IgD-negative memory B cell (primary cell): ENCODE data around the gene ANKRD13C. TPM values are rescaled to one million over a fixed set of nuclear protein-coding genes. Genes with fewer than 3 reads are reported as not detected.

ENCODE experiments used
- H3K27ac Mint-ChIP-seq, 3 donors: one replicate each; pipeline ENCODE4 v1.8.0; 2020 to 2022; ENCODE audit warnings: mild to moderate bottlenecking in 3 of 3, mixed read lengths in 3 of 3, moderate library complexity in 1 of 3
- H3K27me3 Mint-ChIP-seq: one replicate; pipeline ENCODE4 v1.8.0; 2021; ENCODE audit warnings: mixed read lengths
- H3K36me3 Mint-ChIP-seq: one replicate; pipeline ENCODE4 v1.8.0; 2020; ENCODE audit warnings: mild to moderate bottlenecking, mixed read lengths
- H3K4me1 Mint-ChIP-seq, 3 donors: one replicate each; pipeline ENCODE4 v1.8.0; 2020 to 2022; ENCODE audit warnings: mixed read lengths in 3 of 3, mild to moderate bottlenecking in 1 of 3
- H3K4me3 Mint-ChIP-seq, 4 donors: one replicate each; pipeline ENCODE4 v1.8.0; 2020 to 2022; ENCODE audit warnings: mild to moderate bottlenecking in 4 of 4, mixed read lengths in 4 of 4, moderate library complexity in 3 of 4
- H3K9me3 Mint-ChIP-seq, 3 donors: one replicate each; pipeline ENCODE4 v1.8.0; 2020 to 2021; ENCODE audit warnings: mixed read lengths in 3 of 3, mild to moderate bottlenecking in 1 of 3
- polyA plus RNA-seq: library from polyadenylated mRNA; unstranded; fragments of 300-500 nt; fragmentation: Illumina TruSeq; gene quantifications from one replicate; pipeline ENCODE4 v1.2.3, GENCODE V29; 2021

The ANKRD13C gene
- polyA plus RNA-seq, 1 donor from 2014 or later: 19.7 TPM

DNA sequence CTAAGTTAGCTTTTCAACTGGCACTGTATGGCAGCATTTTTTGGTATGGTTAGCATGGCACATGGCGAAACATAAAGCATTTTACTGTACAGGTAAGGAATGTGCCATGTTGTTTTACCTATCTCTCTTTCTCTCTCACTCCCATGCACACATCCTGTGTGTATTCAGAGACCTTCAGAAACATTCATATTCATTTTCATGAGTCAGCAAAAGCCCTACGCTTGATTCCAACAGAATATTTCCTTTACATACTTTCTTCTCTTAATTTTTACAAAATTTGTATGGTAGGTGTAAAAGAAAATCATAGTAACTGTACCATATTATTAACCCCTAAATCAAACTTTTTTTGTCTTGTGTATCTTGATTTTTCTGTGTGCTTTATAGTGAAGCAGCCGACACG is 123.0 kb downstream of the ANKRD13C start:
- Mint-ChIP-seq H3K27me3 (no peaks in the 10 kb centered on the region), H3K36me3 (peaks cover 4% of the 10 kb centered on the region), H3K9me3 (no peaks in the 10 kb centered on the region), H3K27ac (no peak overlapping the region), H3K4me1 (peaks cover 5 to 14% (median 9%) of the 10 kb centered on the region in 3 donors), H3K4me3 (no peak overlapping the region)

DNA sequence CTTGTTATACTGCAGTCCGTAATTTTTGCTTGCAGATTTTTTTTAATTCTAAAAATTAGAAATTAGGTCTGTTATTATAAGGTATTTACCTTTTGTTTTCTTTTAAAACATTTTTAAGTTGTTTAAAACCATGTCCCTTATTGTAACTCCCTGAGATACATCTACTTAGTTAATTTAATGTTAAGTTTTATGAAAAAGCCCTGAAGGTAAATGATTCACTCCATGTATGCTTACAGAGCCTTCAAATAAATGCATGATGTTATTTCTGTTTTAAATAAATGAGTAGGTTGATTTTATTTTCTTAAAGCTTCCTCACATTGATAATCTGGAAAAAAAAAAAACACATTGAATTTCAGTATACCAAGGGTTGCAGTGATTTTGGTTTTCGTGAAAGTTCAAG is 125.9 kb downstream of the ANKRD13C start:
- Mint-ChIP-seq H3K27me3 (no peaks in the 10 kb centered on the region), H3K36me3 (peaks cover 4% of the 10 kb centered on the region), H3K9me3 (no peaks in the 10 kb centered on the region), H3K4me3 (no peak overlapping the region), H3K27ac (peak overlapping the region in 1 of 3 donors; percentile 41), H3K4me1 (peaks cover 15 to 26% (median 20%) of the 10 kb centered on the region in 3 donors)

DNA sequence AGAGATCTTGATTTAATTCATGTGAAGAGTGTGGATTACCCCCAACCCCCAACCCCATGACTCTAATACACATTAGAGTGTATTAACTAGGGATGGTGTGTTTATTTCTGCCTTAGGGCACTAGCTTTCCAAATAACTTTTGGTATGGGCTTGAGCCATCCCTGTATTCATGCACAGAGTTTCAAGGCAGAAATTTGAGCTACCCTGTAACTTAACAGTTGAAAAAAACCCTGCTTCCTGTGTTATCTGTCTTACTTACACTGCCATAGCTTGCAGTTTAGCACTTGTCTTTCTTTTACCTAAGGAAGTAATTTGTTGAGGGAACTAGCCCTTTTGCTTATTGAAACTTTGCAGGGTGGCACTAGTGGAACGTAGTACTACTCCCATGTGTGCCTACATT is 127.1 kb downstream of the ANKRD13C start:
- Mint-ChIP-seq H3K4me3 (no peak overlapping the region), H3K4me1 (peaks cover 25 to 35% (median 32%) of the 10 kb centered on the region in 3 donors), H3K9me3 (no peaks in the 10 kb centered on the region), H3K27ac (peak overlapping the region in 1 of 3 donors; percentile 2), H3K36me3 (peaks cover 2% of the 10 kb centered on the region), H3K27me3 (no peaks in the 10 kb centered on the region)

DNA sequence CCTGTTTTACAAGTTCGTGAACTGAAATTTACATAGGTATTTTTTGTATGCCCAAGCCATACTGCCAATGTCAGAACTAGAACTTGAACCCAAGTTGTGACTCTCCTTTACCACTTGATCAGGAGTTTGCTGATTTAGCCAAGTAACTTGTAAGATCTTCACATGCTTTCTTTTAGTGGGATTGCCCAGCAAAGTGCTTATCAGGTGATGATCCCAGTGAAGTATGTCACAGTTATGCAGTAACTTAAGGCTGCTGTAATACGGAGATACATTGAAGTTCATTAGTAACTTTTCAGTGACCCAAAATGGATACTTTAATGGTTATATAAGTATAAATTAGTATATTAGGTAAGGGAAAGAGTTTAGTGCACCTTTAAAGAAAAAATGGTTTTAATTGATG is 129.6 kb downstream of the ANKRD13C start:
- peak overlapping the region in 1 of 3 donors; percentile 98 for H3K27ac Mint-ChIP-seq
- H3K4me1 Mint-ChIP-seq: peaks cover 30 to 50% (median 44%) of the 10 kb centered on the region in 3 donors
- H3K36me3 Mint-ChIP-seq: peaks cover 2% of the 10 kb centered on the region
- no peaks in the 10 kb centered on the region for H3K9me3 Mint-ChIP-seq
- H3K27me3 Mint-ChIP-seq: no peaks in the 10 kb centered on the region
- no peak overlapping the region for H3K4me3 Mint-ChIP-seq

DNA sequence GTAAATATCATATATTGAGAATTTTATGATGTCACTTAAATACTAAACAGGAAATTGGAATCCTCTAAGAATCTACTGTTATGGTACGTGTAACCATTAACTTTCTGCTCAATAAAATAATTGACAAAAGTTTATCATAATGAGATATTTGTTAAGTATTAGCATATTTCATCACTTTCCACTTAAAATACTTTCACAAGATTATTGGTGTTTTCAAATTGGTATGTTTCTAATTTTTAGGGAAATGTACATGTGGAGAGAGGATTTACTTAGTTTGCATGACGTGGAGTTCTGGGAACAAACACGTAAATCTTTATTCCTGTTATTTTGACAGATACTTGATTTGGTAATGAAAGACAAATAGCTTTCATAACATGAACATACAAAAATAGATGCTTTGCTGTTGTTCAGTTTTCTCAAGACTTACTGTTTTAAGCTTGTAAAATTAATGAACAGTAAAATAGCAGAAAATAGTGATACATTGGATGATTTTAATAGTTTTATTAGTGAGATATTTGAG is 131.7 kb downstream of the ANKRD13C start:
- no peaks in the 10 kb centered on the region for H3K9me3 Mint-ChIP-seq
- H3K27me3 Mint-ChIP-seq: no peaks in the 10 kb centered on the region
- peaks cover 2% of the 10 kb centered on the region for H3K36me3 Mint-ChIP-seq
- peak overlapping the region in 3 of 4 donors; percentile 90 to 96 (median 95) for H3K4me3 Mint-ChIP-seq
- peaks cover 28 to 52% (median 44%) of the 10 kb centered on the region in 3 donors for H3K4me1 Mint-ChIP-seq
- H3K27ac Mint-ChIP-seq: peak overlapping the region; percentile 95 to 98 (median 96)

DNA sequence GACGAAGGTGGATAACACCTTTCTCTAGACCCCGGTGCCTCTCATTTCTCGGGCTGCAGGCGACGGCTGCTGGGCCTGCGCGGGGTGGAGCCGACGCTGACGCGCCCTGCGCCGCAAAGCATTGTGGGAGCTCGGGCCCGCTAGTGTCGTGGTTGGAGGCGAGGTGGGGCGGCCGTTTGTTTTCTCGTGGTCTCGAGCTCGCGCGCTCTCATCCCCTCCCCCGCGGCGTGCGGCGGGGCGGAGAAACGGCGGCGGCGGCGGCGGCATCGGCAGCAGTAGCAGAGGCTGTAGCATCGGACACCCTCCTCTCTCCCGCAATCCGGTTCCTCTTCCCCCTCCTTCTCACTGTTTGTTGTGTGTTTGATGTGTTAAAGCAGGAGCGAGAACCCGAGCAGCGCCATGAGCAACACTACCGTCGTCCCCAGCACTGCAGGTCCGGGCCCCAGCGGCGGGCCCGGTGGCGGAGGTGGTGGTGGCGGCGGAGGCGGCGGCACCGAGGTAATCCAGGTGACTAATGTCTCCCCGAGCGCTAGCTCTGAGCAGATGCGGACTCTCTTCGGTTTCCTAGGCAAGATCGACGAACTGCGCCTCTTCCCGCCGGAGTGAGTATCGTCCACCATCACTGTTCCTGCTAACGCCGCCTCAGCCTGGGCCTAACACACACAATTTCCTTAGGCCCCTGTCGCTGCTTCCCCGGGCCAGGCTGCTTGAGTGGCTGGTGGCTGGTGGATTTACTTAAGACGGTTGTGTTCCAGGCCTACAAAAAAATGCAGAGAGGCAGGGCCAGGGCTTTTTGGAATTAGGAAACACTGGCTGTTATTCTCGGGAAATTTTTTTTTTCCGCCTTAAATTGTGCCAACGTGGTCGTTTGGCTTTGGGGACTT is 133.0 kb downstream of the ANKRD13C start, which contains the start of gene SRSF11:
SRSF11 (plus strand) TSS at position 143 of the 884 bp plus-strand sequence; CDS start at position 400, 257 bp downstream.
- Mint-ChIP-seq H3K9me3 (no peaks in the 10 kb centered on the region), H3K4me1 (peaks cover 26 to 43% (median 37%) of the 10 kb centered on the region in 3 donors), H3K27ac (peak within 1 kb of the TSS; percentile 95 to 98 (median 96)), H3K36me3 (peaks cover 2% of the 10 kb centered on the region), H3K27me3 (no peaks in the 10 kb centered on the region), H3K4me3 (peak within 1 kb of the TSS; percentile 90 to 96 (median 94))

DNA sequence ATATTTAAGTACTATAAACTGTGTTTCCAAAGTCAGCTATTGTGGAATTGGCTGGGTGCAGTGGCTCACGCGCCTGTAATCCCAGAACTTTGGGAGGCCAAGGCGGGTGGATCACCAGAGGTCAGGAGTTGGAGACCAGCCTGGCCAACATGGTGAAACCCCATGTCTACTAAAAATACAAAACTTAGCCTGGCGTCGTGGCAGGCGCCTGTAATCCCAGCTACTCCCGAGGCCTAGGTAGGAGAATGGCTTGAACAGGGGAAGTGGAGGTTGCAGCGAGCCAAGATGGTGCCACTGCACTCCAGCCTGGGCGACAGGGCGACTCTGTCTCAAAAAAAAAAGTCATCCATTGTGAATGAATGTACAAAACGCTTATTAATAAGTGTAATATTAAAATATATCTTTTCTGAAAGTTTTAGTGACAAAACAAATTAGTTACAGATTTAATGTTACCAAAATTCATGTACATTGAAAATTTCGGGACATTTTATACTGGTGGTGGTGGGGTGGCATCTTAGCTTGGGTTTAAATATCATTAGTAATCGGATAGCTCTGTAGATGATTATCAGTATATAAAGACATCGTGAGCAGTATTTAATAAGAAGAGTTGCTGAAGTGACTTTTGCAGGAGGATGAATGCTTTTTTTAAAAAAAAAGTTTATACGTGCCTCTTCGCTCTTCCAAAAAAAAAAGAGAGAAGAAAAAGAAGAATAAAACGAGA is 133.8 kb downstream of the ANKRD13C start:
- H3K4me3 Mint-ChIP-seq: peak overlapping the region; percentile 90 to 96 (median 94)
- H3K4me1 Mint-ChIP-seq: peaks cover 26 to 43% (median 38%) of the 10 kb centered on the region in 3 donors
- H3K27me3 Mint-ChIP-seq: no peaks in the 10 kb centered on the region
- H3K27ac Mint-ChIP-seq: peak overlapping the region; percentile 95 to 98 (median 96)
- H3K36me3 Mint-ChIP-seq: peaks cover 2% of the 10 kb centered on the region
- no peaks in the 10 kb centered on the region for H3K9me3 Mint-ChIP-seq

DNA sequence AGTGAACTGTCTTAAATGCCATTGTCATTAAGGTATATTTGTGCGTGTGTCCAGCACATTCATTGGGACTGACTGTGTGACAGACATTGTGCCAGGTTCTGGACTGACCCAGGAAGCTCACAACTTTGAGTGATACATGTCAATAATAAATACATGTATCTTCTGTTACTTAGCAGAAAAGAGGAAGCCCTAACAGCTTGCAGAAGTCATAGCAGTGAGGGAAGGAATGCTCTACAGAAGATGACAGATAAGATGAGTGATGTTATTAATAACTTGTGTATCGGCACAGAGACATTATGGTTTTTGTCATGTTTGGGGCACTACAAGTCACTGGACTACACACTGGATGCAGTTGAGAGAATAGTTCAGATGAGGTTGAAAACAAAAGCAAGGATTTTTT is 134.5 kb downstream of the ANKRD13C start:
- peak overlapping the region; percentile 59 to 95 (median 89) for H3K27ac Mint-ChIP-seq
- H3K4me1 Mint-ChIP-seq: peaks cover 26 to 47% (median 38%) of the 10 kb centered on the region in 3 donors
- no peaks in the 10 kb centered on the region for H3K27me3 Mint-ChIP-seq
- peak overlapping the region; percentile 32 to 86 (median 64) for H3K4me3 Mint-ChIP-seq
- H3K36me3 Mint-ChIP-seq: peaks cover 2% of the 10 kb centered on the region
- H3K9me3 Mint-ChIP-seq: no peaks in the 10 kb centered on the region

DNA sequence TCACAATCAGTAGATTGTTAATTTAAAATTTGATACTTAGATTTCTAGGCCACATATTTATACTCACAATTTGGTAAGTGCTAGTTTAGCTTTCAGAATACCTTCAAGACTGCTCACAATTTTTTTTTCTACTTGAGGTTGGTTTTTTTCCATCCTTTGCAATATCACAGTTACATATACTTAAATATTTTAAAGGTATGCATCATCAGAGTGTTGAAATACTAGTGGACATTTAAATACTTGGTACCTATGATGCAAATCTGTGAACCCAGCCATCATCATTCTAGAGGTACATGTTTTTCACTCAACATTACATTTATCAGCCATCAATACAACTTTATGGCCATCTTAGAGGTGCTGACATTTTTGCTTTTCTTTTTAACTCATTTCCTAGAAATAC is 143.0 kb downstream of the ANKRD13C start:
- Mint-ChIP-seq H3K4me1 (peaks cover 18 to 26% (median 22%) of the 10 kb centered on the region in 3 donors), H3K27ac (no peak overlapping the region), H3K36me3 (peaks cover 1% of the 10 kb centered on the region), H3K9me3 (no peaks in the 10 kb centered on the region), H3K4me3 (no peak overlapping the region), H3K27me3 (no peaks in the 10 kb centered on the region)

DNA sequence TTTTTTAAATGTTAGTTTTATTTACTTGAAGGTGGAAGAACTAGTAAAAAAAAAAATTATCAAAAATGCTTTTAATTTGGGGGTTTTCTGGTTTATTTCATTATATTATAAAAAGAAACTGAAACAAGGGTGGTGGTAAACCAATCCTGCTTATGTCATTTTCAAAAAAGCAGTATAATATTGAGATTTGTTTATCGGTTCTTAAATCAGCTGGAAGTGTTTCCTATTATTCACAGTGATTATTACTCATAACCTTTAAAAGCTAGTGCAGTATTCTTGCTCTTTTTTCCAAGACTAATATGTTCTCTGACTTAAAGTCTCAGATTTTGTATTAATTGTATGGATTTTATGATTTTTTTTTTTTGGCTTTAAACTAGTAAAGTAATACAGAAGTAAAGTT is 143.7 kb downstream of the ANKRD13C start:
- H3K4me1 Mint-ChIP-seq: peaks cover 18 to 30% (median 29%) of the 10 kb centered on the region in 3 donors
- H3K4me3 Mint-ChIP-seq: peak overlapping the region in 1 of 4 donors; percentile 26
- no peaks in the 10 kb centered on the region for H3K9me3 Mint-ChIP-seq
- peaks cover 1% of the 10 kb centered on the region for H3K36me3 Mint-ChIP-seq
- H3K27ac Mint-ChIP-seq: no peak overlapping the region
- no peaks in the 10 kb centered on the region for H3K27me3 Mint-ChIP-seq

Other genes starting within 250 kb of the ANKRD13C start
- gene LRRC40, start 149.1 kb downstream of the ANKRD13C start, polyA plus RNA-seq: 6.0 TPM
- 84.2 TPM for gene SRSF11, start 133.3 kb downstream of the ANKRD13C start, polyA plus RNA-seq
- gene CTH, start 56.5 kb upstream of the ANKRD13C start, polyA plus RNA-seq: 1.7 TPM